ENCODE data around the gene RNASE8.

RNASE8 gene

DNA sequence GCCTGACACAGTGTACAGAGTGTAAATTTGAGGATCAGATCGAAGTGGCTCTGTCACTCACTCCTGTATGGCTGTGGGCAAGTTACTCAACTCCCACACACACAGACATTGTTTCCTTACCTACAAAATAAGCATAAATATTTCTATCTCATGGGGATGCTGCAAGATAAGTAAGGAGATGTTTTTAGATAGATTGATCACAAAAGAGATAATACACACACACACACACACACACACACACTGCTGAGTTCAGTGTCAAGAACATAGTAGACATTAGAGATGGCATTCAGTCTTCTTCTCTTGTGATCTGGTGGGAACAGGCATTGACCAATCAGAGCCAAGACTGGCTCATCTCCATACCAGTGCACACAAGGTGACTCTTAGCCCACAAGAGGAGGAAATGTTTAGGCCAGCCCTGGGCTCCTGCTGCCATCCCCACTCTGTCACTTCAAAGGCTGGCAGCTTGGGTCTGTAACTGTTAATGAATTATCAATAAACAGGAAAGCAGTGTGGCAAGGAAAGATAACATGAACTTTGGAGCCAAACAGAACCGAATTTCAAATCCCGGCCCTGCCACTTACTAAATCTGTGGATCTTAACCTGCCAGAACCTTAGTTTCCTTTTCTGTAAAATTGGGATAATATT lies 3.4 kb upstream of the RNASE8 start:
- DNase-seq = no peak

DNA sequence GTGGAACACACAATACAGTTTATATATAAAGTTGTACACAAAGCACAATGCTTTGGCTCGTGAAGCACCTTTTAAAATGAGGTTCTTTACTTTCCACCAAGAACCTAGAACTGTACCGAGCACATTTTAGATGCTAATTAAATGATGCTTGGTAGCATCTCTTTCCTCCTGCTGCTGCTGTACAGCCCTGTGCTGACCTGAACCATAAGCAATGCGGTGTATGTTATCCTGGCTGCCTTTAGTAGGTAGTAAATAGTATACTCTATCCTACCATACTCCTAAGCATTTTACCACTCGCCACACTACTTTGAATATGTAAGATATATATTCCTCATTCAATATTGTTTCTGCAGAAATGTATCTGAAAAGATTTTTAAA lies 2.9 kb upstream of the RNASE8 start:
- DNase-seq = no peak

DNA sequence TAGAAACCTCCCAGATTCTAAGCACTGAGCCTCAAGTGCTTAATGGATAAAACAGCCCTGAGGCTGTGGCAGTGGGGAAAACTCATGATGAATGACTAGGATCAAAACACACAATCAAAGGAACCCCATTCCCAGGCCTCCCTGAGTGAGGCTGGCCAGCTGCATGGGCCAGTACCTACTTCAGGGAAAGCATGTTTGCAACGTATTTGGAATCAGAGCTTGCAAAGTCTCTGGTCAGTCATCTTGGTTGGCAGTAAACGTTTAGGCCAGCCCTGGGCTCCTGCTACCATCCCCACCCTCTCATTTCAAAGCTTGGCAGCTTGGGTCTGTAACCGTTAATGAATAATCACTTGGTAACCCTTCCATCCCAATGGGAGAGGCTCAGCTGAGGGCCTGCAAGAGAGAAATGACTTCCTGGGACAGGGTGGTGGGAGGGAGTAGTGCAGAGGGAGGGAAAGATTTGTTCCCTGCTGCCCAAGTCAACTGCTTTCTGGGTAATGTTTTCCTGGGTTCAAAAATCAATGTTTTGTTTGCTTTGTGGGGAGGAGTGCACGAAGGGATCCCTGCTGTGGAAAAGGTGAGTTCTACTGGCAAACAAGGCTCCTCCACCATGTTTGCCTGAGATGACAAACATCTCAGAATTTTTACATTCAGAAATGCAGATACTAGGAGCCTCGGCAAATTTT lies 2.0 kb upstream of the RNASE8 start:
- DNase-seq = no peak

DNA sequence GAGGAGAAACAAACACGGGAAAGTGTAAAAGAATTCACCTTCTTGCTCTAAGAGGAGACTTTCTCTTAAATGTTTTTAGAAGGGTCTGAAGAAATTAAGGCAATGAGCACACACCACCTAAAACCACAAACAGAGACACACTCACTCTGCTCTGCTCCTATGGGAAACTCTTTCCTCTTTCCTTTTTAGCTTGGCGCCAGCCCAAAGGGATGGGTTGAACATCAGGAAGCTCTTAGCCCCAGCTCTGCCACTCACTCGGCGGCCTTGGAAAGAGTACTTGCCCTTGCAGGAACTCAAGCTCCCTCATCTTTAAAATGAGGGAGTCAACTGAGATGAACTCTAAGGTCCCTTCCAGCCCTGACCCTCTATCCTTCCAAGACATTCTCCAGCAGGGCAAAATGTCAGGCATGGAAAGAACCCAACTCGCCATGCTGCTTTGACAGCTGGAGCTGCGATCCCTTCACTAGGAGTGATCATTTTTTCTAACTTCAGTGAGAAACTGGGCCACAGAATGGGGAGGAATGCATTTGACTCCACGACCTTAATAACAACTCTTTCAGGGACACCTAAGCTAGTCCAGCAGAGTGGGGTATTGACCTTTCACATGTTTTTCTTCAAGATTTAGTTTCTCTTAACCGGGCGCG lies 980 bp upstream of the RNASE8 start:
- DNase-seq = no peak

DNA sequence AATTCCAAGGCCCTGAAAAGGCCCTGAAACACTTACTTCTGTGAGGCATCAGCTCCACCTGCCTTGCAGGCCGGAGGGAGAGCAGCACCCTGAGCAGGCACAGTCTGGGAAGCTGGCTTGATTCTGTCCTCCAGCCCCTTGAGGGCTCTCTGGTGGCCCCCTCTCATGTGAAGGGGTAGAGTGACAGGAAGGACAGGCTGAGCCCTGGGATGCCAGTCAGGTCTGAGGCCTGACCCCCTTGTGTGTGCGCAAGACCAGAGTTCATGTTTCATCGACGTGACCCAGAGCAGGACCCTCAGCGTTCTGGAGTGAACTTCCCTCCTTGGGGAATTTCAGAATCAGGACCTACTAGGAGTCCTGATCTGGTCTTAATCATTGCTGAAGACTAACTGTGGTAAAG lies 1.3 kb downstream of the RNASE8 start:
- no peak for DNase-seq

DNA sequence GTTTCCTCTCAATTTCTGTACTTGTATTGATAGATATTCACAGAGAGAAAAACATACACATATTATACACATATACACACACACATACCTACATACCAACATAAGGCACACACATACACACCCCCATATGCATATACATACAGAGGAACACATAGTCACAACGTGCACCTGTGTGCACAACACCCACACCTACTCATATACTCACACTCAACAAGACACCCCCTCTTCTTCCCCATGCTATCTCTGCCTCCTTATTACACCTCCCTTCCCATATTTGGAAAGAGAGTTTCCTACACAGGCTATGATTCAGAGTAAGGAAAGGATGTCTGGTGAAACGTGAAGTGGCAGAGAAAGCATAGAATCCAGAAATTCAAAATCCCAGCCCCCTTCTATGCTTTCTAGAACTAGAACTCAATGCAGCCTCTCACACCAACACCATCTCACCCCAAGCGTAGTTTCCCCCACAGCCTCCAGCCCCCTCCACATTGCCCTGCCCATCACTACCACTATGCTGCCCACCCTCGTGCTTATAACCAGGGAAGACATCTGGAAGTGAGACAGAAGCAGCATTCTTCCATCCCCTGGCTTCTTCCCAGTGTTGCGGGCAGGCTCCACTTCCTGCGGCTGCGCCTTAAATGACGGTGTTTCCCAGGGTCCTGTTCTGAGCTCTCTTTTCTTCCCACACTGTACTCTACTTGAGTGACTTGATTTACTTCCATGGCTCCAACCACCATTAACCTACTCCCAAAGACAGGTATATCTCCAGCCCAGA lies 2.4 kb downstream of the RNASE8 start:
- no peak for DNase-seq

DNA sequence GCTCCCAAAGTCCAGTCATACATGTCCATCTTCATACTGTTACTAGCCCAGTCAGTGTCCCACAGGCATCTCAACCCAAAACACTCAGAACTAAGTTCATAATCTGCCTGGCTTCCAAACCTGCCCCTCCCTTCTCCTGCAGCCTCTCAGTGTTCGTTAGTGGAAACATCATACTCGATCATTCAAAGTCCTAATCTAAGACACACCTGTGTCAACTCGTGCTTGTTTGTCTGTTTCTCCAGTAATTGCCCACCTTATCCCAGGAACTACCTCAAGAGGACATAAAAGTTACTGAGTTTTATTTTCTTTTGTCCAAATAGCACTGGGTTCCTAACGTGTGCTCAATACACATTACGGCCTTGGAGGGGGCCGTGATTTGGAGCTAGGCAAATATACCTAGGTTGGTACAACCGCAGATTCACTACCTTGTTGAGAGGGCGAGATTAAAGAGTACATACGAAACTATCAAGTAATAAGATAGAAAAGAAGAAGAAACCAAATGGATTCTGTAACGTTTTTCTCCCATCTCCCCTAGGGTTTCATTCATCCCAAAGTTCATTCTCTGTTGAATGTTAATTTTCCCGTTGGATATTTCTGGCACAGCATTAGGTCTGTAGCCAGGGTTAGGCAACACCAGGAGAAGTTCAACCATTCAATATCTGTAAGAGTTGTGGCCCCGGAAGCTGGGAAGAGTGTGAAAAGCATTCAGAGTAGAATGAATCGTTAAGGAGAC lies 3.2 kb downstream of the RNASE8 start:
- no peak for DNase-seq

DNA sequence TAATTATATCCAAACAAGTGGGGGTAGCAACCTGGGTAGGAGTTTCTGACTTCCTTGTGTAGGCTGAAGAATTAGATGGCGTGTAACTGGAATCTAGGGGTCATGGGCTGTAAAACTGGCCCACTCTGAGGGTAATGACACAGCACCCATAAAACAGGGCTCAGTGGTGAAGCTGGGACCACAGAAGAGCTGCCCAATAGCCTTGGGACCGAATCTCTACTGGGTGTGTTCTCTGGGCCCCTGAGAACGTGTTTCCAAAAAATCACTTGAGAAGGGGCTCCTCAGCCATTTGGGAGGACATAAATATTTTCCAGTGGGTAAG lies 3.7 kb downstream of the RNASE8 start:
- no peak for DNase-seq

DNA sequence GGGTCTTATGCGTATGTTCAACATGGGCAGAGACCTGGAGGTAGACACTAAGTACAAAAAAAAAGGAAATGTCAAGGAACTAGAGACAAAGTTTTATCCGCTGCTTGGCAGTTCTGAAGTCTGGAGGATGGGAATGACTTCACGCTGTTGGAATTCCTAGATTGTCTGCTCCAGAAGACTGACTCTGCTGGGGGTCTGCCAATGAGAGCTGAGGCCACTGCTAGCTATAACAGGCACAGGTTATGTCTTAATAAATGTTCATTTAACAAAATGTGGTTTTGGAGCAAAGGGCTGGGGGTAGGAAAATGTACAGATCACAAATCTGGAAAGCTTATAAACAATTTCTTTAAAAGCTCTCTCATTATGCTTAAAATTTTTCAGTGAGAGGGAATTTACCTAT lies 5.9 kb downstream of the RNASE8 start:
- no peak for DNase-seq

DNA sequence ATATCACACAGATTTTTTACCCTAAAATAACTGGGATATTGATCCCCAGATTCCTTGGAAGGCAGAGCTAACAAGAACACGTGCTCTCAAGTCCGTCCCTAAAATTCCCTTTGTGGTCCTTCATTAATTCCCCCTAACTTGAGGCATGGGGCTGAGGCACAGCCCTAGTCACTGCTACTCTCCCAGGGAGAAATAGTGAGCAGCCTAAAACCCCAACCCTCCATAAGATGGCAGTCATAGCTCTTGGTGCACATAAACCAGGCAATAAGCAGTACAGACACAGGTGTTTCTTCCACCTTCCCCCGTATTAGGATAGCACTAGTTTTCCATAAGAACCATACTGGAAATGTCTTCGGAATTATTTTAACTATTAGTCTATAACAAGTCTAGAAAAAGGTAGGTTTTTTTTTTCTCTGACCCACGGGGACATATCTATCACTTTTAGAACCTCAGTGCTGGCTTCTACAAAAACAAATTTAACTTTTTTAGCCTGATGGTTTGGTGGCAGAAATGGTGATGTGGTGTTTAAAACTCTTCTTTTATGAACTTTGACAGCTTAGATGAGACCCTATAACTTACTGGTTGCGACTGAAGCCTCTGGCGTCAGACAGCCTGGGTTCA lies 9.4 kb downstream of the RNASE8 start:
- DNase-seq = no peak

DNA sequence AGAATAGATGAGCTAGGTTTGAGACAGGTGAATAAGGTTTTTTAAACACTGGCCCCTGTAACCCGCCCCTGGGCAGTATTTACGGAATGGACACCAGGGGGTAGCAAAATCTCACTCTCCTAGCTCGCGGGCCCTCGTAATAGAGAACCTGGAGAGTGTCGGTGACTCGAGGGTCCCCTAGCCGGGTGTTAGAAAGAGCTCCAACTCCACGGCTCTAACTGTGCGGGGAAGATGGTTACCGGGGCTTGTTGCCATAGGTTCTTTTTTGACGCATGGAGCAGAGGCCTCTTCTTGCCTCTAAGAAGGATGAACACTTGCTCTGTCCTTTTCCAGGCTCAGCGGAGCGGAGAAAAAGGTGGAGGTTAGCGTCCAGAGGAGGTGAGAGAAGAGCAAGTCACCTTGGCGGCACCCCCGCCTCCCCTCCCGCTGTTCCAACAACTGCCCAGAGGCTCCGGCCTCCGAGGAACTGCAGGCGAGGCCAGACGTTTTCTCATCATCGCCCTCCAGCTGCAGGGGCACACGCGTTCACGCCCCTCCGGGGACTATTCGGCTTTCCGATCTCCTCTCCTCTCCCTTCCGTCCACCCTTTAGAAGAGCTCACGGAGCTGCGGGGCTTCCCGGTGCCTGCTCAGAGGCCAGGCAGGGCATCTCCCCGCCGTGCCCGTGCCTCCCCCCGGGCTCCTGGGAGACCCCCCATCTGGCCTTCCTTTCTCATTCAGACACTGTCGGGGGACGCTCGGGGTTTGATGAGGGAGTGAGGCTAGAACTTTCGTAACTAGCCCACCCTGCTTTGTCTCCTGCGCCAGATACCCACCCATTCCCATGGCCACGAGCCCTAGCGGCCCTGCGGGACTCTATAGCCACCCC lies 11.1 kb downstream of the RNASE8 start:
- peak; percentile 44 for DNase-seq

DNA sequence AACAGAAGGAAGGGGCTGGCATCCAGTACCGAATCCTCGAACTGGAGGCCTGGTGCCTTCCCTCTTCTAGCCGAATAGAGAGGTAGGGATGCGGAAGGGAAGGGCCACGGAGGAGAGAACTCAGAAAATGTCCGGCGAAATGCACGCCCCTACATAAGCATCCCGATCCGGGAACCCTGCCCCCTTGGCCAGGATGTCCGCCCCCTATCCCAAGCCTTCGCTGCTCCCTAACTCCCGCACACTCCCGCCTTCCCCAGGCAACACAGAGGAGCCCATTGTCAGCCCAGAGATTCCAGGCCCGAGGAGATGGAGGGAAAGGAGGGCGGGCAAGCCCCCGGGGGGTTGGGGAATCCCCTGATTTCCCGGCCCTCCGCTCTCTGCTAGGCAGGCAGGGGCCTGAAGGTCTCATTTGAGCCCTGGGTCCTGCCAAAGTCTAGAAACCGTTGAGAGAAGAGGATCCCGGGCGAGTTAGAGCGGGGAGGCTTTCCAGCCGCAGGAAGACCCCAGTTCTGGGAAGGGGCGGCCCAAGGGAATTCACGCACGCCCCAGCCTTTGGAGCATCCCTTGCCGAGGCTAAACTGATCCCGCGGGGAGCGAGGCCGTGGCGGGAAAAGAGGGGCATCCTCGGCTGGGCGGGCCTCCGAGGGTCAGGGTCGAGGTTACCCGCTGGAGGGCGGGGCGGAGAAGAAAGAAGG lies 11.9 kb downstream of the RNASE8 start:
- no peak for DNase-seq

DNA sequence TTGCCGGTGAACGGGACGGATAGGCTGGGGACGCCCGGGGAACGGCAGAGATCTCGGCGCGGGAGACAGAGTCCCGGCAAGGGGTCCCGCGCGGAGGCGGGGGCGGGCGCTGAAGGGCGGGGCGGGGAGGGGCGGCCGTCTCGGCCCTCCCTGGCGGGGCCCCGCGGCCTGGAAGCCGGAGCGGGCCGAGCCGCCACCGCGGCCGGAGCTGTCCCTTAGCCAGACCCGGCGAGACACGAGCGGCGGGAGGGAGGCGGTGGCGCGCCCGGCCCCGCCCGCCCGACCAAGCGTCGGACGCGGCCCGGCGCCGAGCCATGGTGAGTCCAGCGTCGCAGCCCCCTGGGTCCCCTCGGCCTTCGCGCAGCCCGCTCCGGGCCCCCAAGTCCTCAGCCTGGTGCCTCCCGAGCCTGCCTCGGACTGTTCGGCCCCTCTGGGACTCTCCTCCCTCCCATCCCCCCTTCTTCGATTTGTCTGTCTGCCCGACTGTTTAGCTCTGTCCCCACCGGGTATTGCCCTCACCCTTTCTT lies 12.5 kb downstream of the RNASE8 start, which contains the start of gene ARHGEF40:
Gene ARHGEF40 (plus strand): TSS at position 222 of the 527 bp plus-strand sequence. CDS start 93 bp downstream, at position 315.
- DNase-seq = no peak

DNA sequence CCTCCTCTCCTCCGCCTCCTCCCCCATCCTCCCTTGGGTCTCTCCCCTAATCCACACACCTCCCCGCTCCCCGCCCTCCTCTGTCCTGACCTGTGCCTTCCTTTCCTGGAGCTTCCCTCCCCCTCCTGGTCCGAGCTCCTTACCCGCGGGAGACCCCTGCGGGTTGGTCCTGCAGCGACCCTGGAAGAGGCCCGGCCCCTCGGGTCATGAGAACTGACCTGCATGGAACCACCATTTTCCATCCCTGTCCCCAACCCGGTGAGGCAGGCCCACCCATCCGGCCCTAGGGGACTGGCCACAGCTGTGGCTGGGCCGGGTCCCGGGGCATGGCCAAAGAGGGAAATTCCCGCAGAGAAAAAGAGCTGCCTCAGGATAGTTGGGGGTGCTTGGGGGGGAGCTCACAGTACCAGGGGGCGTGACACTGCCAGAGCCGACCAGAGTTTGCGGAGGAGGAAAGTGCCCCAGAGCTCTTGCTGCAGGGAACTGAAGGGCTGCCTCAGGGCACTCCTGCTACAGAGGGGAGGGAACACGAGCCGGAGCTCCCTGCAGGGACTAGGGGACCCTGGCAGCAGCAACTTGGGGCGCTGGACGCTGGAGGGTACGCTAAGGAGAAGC lies 13.1 kb downstream of the RNASE8 start:
- no peak for DNase-seq

DNA sequence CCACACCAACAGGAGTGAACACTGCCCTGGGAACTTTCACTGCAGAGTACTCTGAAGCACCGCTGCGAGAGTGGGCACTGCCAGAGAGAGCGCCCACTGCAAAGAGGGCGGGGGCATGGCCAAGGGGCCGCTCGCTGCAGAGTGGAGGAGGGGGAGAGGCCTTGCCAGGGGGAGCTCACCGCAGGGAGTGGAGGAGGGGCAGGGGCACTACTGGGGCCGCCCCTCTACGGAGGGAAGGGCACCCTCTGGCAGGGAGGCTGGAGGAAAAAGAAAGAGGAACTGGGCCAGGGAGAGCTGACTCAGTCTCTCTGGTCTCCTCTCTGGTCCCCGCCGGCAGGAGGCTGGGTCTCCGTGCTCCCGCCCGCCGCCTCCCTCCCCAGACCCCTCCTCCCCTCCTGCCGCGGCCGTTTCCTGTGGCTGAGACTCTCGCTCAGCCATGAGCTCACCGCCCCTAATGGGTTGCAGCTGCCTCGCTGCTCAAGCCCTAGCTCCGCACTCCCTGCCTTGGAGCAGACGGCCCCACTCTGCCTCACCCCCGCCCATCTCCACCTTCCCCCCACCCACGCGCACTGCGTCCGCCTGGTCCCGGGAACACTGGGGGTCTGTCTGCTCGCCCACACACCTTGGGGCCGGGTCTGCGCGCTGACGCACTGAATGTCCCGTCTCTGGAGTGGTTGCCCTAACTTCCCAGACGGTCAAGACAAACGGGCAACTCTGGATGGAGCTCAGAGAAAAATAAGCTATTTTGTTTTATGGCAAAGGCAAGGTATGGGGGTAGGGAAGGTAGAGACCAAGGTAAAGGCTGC lies 13.8 kb downstream of the RNASE8 start:
- DNase-seq = no peak

DNA sequence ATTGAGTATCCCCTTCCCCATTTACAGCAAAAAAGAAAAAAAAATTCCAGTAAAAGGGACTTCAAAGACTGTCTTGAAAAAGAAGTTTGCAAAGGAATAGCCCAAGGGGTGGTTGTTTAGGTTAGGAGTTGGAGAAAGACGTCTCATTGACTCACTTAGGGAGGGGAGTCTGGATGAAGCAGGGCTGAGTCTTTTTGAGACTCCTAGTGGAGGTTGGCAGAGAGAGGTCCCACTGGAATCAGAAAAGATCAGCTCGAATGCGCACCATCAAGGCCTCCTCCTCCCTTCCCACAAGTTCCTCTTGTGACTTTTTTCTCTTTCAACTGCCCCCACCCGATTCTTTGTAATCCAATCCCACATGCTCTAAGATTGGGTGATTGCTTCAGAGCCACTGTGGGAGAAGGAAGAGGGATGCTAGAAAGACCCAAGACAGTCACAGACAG lies 14.4 kb downstream of the RNASE8 start:
- DNase-seq = no peak

DNA sequence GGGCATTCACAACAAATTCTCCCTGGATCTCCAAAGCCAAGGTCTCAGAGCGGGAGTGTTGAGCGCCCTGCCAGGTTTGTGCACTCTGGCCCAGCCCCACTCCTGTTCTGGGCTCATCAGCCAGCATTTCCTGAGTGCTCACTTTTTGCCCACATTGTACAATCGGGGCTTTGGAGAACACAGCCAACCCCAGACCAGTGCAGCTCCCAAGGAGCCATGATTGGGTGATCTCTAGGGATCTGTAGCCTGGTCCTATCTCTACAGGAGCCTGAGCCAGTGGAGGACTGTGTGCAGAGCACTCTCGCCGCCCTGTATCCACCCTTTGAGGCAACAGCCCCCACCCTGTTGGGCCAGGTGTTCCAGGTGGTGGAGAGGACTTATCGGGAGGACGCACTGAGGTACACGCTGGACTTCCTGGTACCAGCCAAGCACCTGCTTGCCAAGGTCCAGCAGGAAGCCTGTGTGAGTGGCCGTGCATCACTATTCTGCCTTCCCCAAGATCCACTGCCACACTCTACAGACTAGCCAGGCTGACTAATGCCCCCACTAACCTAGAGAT lies 15.2 kb downstream of the RNASE8 start:
- no peak for DNase-seq

DNA sequence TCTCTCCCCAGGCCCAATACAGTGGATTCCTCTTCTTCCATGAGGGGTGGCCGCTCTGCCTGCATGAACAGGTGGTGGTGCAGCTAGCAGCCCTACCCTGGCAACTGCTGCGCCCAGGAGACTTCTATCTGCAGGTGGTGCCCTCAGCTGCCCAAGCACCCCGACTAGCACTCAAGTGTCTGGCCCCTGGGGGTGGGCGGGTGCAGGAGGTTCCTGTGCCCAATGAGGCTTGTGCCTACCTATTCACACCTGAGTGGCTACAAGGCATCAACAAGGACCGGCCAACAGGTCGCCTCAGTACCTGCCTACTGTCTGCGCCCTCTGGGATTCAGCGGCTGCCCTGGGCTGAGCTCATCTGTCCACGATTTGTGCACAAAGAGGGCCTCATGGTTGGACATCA lies 16.3 kb downstream of the RNASE8 start:
- DNase-seq = no peak
